Ascending aorta (tissue), 2 donors: ENCODE data around the gene PGRMC2. TPM values are rescaled to one million over a fixed set of nuclear protein-coding genes. Genes with fewer than 3 reads are reported as not detected.
A peak's percentile ranks its signal among the peaks of the same experiment; 100 is the strongest.

Experiments used
- DNase-seq, 2 donors: peaks; one replicate each; pipeline ENCODE4 v3.0.0-alpha.2; 2019; ENCODE audit warnings: low spot score in 2 of 2
- H3K27ac ChIP-seq, 2 donors: fragments of 200-600 bp; sonication (generic); one replicate each; pipeline ENCODE4 v1.5.1; 2016 to 2017; ENCODE audit warnings: mild to moderate bottlenecking in 1 of 2
- H3K27me3 ChIP-seq: fragments of 200-600 bp; sonication (generic); one replicate; pipeline ENCODE4 v1.5.1; 2017
- H3K36me3 ChIP-seq, 2 donors: fragments of 200-600 bp; sonication (generic); one replicate each; pipeline ENCODE4 v1.5.1; 2016
- H3K4me1 ChIP-seq, 2 donors: fragments of 200-600 bp; sonication (generic); one replicate each; pipeline ENCODE4 v1.5.1; 2016 to 2017; ENCODE audit warnings: mild to moderate bottlenecking in 1 of 2
- H3K4me3 ChIP-seq, 2 donors: fragments of 200-600 bp; sonication (generic); one replicate each; pipeline ENCODE4 v1.5.1; 2016 to 2017; ENCODE audit warnings: mild to moderate bottlenecking in 1 of 2
- H3K9me3 ChIP-seq, 2 donors: fragments of 200-600 bp; sonication (generic); one replicate each; pipeline ENCODE4 v1.5.1; 2016
- CTCF ChIP-seq, 3 experiments: fragments of 200-600 bp in 2 of 3; fragments of 450-650 bp in 1 of 3; sonication (generic) in 2 of 3; IDR thresholded peaks; one replicate each; pipeline ENCODE4 v1.5.1; 2016 to 2019; ENCODE audit warnings: antibody characterized with exemption in 3 of 3, mild to moderate bottlenecking in 1 of 3, moderate library complexity in 1 of 3
- intact Hi-C: fragments of 100-400 bp; cut with DNase I; formaldehyde crosslinking; loops from one replicate; pipeline ENCODE4 v1.15.1; 2023
- total RNA-seq: library from RNA; depleted of rRNA; stranded (reverse); fragments of >200 nt; gene quantifications from one replicate; pipeline ENCODE4 v1.1.0, GENCODE V29; 2016

Gene PGRMC2
- total RNA-seq, 1 donor from 2014 or later = 16.5 TPM

GRCh38 chr4:128220286-128221235 lies 67.1 kb downstream of the PGRMC2 start:
- Histone ChIP-seq H3K27me3 (no peaks in the 10 kb centered on the region), H3K9me3 (no peaks in the 10 kb centered on the region), H3K4me1 (peaks cover 0 to 11% of the 10 kb centered on the region in 2 donors), H3K27ac (no peak overlapping the region), H3K36me3 (no peaks in the 10 kb centered on the region), H3K4me3 (no peak overlapping the region)
- TF ChIP-seq CTCF (IDR thresholded peaks at IDR 0.05) = peak in 2 of 3 experiments; percentile 37 to 38
- intact Hi-C loops = no loop called here
- DNase-seq = no peak

Other genes starting within 250 kb of the PGRMC2 start
- gene LARP1B, start 226.5 kb downstream of the PGRMC2 start, total RNA-seq = 8.6 TPM